Keratinocyte (primary cell): ENCODE measurements around the gene RAP2A. TPM values are rescaled to one million over a fixed set of nuclear protein-coding genes. Genes with fewer than 3 reads are reported as not detected.

Source experiments
- DNase-seq: peaks from one replicate; pipeline ENCODE4 v3.0.0-alpha.2; 2011; ENCODE audit warnings: low read depth, missing footprints, low spot score
- FAIRE-seq: peaks from 2 replicates; lab custom pipeline; 2011; peaks lifted over from hg19 to GRCh38; lab: Jason Lieb, UNC
- H2AFZ ChIP-seq: 2 replicates; pipeline ENCODE4 v1.6.0; 2012; ENCODE audit warnings: low read length, control low read depth, inconsistent platforms; ENCODE audit not compliant: control insufficient read depth
- H3K27ac ChIP-seq: 2 replicates; pipeline ENCODE4 v1.5.1; 2011; ENCODE audit warnings: low read length; ENCODE audit not compliant: control insufficient read depth, insufficient read depth
- H3K27me3 ChIP-seq: 3 replicates; pipeline ENCODE4 v1.6.0; 2011; ENCODE audit warnings: low read length; ENCODE audit not compliant: control insufficient read depth, insufficient read depth; ENCODE audit errors: extremely low read depth
- H3K36me3 ChIP-seq, 2 experiments: 2 replicates in 1 of 2; 3 replicates in 1 of 2; pipeline ENCODE4 v1.5.1; 2011; ENCODE audit warnings: low read length in 2 of 2, mild to moderate bottlenecking in 1 of 2; ENCODE audit not compliant: control insufficient read depth in 2 of 2, insufficient read depth in 2 of 2; ENCODE audit errors: extremely low read depth in 1 of 2
- H3K4me1 ChIP-seq: 3 replicates; pipeline ENCODE4 v1.5.1; 2011; ENCODE audit warnings: low read length; ENCODE audit not compliant: control insufficient read depth, insufficient read depth; ENCODE audit errors: extremely low read depth
- H3K4me2 ChIP-seq: 3 replicates; pipeline ENCODE4 v1.6.0; 2011; ENCODE audit warnings: low read depth, low read length; ENCODE audit not compliant: control insufficient read depth, insufficient read depth; ENCODE audit errors: extremely low read depth
- H3K4me3 ChIP-seq, 3 experiments: fragments of 200-600 bp in 1 of 3; sonication (generic) in 1 of 3; 2 replicates in 2 of 3; 3 replicates in 1 of 3; pipeline ENCODE4 v1.5.1; 2011 to 2016; ENCODE audit warnings: low read length in 3 of 3, mild to moderate bottlenecking in 3 of 3, control low read depth in 2 of 3, inconsistent platforms in 1 of 3, low read depth in 1 of 3, mixed read lengths in 1 of 3, mixed run types in 1 of 3, moderate library complexity in 1 of 3; ENCODE audit not compliant: control insufficient read depth in 2 of 3, insufficient read depth in 2 of 3; ENCODE audit errors: extremely low read depth in 1 of 3
- H3K79me2 ChIP-seq: 2 replicates; pipeline ENCODE4 v1.6.0; 2012; ENCODE audit warnings: low read length; ENCODE audit not compliant: control insufficient read depth, insufficient read depth
- H3K9ac ChIP-seq: 3 replicates; pipeline ENCODE4 v1.6.0; 2011; ENCODE audit warnings: low read length; ENCODE audit not compliant: control insufficient read depth, insufficient read depth; ENCODE audit errors: extremely low read depth
- H3K9me1 ChIP-seq: 3 replicates; pipeline ENCODE4 v1.6.0; 2011; ENCODE audit warnings: low read length; ENCODE audit not compliant: control insufficient read depth, insufficient read depth; ENCODE audit errors: extremely low read depth
- H3K9me3 ChIP-seq: 2 replicates; pipeline ENCODE4 v1.5.1; 2012; ENCODE audit warnings: low read depth, low read length; ENCODE audit not compliant: control insufficient read depth
- H4K20me1 ChIP-seq: 3 replicates; pipeline ENCODE4 v1.6.0; 2011; ENCODE audit warnings: low read length; ENCODE audit not compliant: control insufficient read depth, insufficient read depth; ENCODE audit errors: extremely low read depth
- EZH2 ChIP-seq: IDR thresholded peaks from one replicate; pipeline ENCODE4 v1.6.1; 2012; ENCODE audit warnings: inconsistent platforms, mild to moderate bottlenecking, low read length, moderate library complexity
- dilution Hi-C: fragments of 300-500 bp; cut with MboI; formaldehyde crosslinking; loops from one replicate; pipeline ENCODE4 v1.7.0; 2020; ENCODE audit warnings: low sequenced_read_pairs; ENCODE audit not compliant: extremely low pct_ligation_motif_present
- polyA plus RNA-seq, 5 experiments: library from polyadenylated mRNA; depleted of rRNA in 3 of 5; stranded (reverse) in 3 of 5; stranded (forward) in 1 of 5; unstranded in 1 of 5; fragments of >200 nt; gene quantifications; 1 replicate in 1 of 5; 2 replicates in 3 of 5; 3 replicates in 1 of 5; pipeline versions ENCODE4 v1.2.1 to v1.2.3, GENCODE V29; 2011 to 2012; ENCODE audit warnings: missing spikeins in 2 of 5, low read depth in 1 of 5, low replicate concordance in 1 of 5
- TF ChIP-seq, protein P1 (sequence below), 3 experiments: IDR thresholded peaks in 1 of 3; conservative IDR thresholded peaks in 1 of 3; optimal IDR thresholded peaks in 1 of 3; 2 replicates in 2 of 3; 3 replicates in 1 of 3; pipeline versions ENCODE3 to v1.5.1; 2011; ENCODE audit warnings: low read length in 3 of 3, mild to moderate bottlenecking in 3 of 3, moderate library complexity in 2 of 3, control low read depth in 1 of 3, inconsistent platforms in 1 of 3; ENCODE audit not compliant: insufficient read depth in 2 of 3; ENCODE audit errors: extremely low read depth in 1 of 3

The RAP2A gene
- polyA plus RNA-seq, 1 donor (not counting 4 experiments of a cell fraction or from before 2014, with no cell fraction given) = 19.0 TPM

DNA sequence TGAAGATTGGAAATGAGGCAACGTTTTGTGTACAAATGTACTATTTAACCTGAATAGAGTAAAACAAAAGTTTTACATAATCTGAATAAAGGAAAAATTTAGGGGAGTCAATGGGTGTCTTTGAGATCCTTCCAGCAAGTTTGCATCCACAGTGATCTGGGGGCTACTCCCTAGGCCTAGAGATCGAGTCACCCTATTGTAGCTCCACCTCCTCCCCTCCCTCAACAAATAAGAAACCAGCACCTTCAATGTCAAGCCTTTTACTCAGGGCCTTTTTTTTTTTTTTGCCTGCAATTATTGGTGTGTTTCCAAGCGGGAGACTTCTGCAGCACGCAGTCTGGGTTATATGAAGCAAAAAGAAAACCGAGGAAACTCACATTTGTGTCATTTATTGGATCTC, 16.3 kb upstream of the RAP2A start:
- no peaks in the 10 kb centered on the region for H3K79me2 ChIP-seq
- H3K9ac ChIP-seq = no peak overlapping the region
- H3K27me3 ChIP-seq = no peaks in the 10 kb centered on the region
- FAIRE-seq (no peak), DNase-seq (no peak)
- H3K4me3 ChIP-seq = no peak overlapping the region
- no peaks in the 10 kb centered on the region for H3K36me3 ChIP-seq
- H3K4me1 ChIP-seq = no peaks in the 10 kb centered on the region
- dilution Hi-C loops = no loop called here
- no peak overlapping the region for H3K4me2 ChIP-seq
- no peaks in the 10 kb centered on the region for H3K9me1 ChIP-seq
- no peak overlapping the region for H3K27ac ChIP-seq
- H4K20me1 ChIP-seq = no peaks in the 10 kb centered on the region
- no peak for TF ChIP-seq EZH2
- H3K9me3 ChIP-seq = no peaks in the 10 kb centered on the region
- no peak overlapping the region for H2AFZ ChIP-seq

DNA sequence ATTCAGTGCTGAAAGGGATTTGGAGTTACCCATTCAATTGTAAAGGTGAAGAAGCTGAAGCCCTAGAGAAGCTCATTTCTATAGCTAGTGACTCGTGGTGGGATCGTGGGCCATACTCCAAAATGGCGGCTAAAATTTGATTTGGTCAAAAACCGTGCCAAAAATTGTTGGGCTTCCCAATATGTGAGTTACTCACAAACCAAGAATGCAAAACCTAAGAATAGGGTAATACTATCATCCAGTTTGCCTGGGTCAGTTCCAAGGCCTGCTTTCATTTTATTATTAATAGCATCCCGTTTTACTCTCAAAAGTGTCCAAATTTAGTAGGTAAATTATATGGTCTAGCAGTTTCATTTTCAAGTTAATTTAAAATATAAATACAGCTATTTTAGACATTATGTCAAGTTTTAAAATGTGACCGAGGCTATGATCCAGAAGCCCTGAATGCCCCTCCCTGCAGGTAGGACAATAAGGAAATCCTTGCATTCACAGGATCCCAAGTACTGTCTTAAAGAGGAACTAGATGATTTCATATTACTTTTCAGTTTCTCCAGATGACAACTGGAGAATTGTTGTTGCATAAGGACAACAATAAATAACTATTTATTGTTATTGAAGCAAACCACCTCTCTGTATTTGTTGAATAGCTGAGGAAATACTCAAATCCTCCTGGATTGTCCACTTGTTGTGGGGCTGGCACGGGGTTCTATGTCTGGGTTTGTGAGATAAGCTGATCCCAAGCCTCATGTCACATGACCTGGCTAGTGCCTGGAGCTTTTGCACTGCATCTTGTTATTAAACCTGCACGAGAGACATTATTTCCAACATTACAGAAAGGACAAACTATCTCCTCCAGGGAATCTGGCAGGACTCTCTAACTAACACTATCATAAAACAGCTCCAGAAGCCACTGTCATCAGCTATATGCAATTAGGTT, 11.6 kb upstream of the RAP2A start:
- no peak overlapping the region for H3K4me2 ChIP-seq
- H3K9ac ChIP-seq = no peak overlapping the region
- H3K27me3 ChIP-seq = no peaks in the 10 kb centered on the region
- H3K79me2 ChIP-seq = no peaks in the 10 kb centered on the region
- H3K9me3 ChIP-seq = no peaks in the 10 kb centered on the region
- no peaks in the 10 kb centered on the region for H3K4me1 ChIP-seq
- DNase-seq = no peak
- H3K27ac ChIP-seq = no peak overlapping the region
- FAIRE-seq = no peak
- no peaks in the 10 kb centered on the region for H3K36me3 ChIP-seq
- no peaks in the 10 kb centered on the region for H3K9me1 ChIP-seq
- H4K20me1 ChIP-seq = no peaks in the 10 kb centered on the region
- no peak for TF ChIP-seq EZH2
- TF ChIP-seq, protein P1, sequence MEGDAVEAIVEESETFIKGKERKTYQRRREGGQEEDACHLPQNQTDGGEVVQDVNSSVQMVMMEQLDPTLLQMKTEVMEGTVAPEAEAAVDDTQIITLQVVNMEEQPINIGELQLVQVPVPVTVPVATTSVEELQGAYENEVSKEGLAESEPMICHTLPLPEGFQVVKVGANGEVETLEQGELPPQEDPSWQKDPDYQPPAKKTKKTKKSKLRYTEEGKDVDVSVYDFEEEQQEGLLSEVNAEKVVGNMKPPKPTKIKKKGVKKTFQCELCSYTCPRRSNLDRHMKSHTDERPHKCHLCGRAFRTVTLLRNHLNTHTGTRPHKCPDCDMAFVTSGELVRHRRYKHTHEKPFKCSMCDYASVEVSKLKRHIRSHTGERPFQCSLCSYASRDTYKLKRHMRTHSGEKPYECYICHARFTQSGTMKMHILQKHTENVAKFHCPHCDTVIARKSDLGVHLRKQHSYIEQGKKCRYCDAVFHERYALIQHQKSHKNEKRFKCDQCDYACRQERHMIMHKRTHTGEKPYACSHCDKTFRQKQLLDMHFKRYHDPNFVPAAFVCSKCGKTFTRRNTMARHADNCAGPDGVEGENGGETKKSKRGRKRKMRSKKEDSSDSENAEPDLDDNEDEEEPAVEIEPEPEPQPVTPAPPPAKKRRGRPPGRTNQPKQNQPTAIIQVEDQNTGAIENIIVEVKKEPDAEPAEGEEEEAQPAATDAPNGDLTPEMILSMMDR (optimal IDR thresholded peaks at IDR 0.05 in 1 of 3, IDR thresholded peaks at IDR 0.05 in 1 of 3, conservative IDR thresholded peaks at IDR 0.05 in 1 of 3; ENCODE audit: extremely low read depth in 1 of 3, insufficient read depth in 2 of 3, low read length in 3 of 3) = no peak
- H3K4me3 ChIP-seq = no peak overlapping the region
- dilution Hi-C loops = no loop called here
- H2AFZ ChIP-seq = no peak overlapping the region
